ENCODE results near the gene ATP9A. TPM values are rescaled to one million over a fixed set of nuclear protein-coding genes. Genes with fewer than 3 reads are reported as not detected.

Gene ATP9A
- total and polyA plus RNA-seq, 10 of the 15 experiments (the other 5 are each of a cell fraction or from before 2014, with no cell fraction given), result 0.03 to 0.81 (median 0.14) TPM

DNA sequence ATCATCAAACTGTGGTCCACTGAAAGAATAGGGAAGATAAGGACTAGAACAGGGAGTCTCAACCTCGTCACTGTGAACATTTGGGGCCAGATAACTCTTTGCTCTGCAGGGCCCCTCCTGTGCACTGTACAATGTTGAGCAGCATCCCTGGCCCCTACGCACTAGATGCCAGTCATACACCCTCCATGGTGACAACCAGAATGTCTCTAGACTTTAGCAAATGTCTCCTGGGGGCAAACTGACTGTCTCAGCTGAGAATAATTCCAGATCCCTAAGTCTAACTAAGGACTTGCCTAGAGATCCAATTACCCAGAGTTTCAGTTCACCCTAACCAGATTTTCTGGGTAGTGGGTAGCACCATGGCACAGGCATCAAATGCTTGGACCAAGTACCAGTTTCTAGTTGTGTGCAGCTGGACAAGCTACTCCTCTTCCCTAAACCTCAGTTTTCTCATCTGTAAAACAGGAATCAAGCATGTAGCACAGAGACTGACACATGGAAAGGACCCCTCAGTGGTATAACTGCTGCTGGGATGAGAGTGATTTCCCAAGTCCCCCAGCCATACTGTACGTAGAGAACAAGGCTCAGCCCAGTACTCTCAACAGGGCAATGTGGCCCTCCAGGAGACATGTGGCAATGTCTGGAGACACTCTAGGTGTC lies 138.7 kb downstream of the ATP9A start:
- no peak for TF ChIP-seq WRNIP1 (IDR thresholded peaks at IDR 0.05; ENCODE audit: borderline replicate concordance, low read depth, low read length)
- no peak for TF ChIP-seq STAT1 (conservative IDR thresholded peaks at IDR 0.05)
- WGBS (ENCODE audit: insufficient coverage, insufficient replicate concordance, low lambda C conversion rate, missing lambda C conversion rate), result 24% methylated on average over 3 of the region's 3 CpGs
- POLR2A ChIA-PET, result no interaction called here
- H3K36me3 ChIP-seq (ENCODE audit: control insufficient read depth in 2 of 2, insufficient read depth in 2 of 2, low read length in 1 of 2), result no peaks in the 10 kb centered on the region
- no peaks in the 10 kb centered on the region for H4K20me1 ChIP-seq (ENCODE audit: control insufficient read depth, insufficient read depth)
- peaks cover 23% of the 10 kb centered on the region for H3K4me1 ChIP-seq (ENCODE audit: control insufficient read depth, insufficient read depth, low read length)
- DNase-seq (ENCODE audit: low read depth, low spot score) (no peak), FAIRE-seq (no peak), ATAC-seq (no peak)
- intact Hi-C loops (cut with micrococcal nuclease; ENCODE audit: unreplicated experiment), result loop anchor here (10.0 kb wide), 1 partner anchor 135 kb away; the partner anchor contains the start of gene ATP9A
- SMC1A ChIA-PET (ENCODE audit: uncharacterized antibody, unreplicated experiment), result no interaction called here
- no TSS peak for BruUV-seq (replicated peaks)
- CTCF ChIA-PET, result no interaction called here
- no peak overlapping the region for H3K9ac ChIP-seq (ENCODE audit: control insufficient read depth, insufficient read depth, low read length)
- no peaks in the 10 kb centered on the region; a peak in 1 of 4 replicates for H3K27me3 ChIP-seq (replicated peaks in 1 of 2; ENCODE audit: control insufficient read depth in 2 of 2, insufficient read depth in 2 of 2, low read length in 1 of 2)
- no peak overlapping the region for H3K4me2 ChIP-seq (ENCODE audit: control insufficient read depth, insufficient read depth)
- H3K27ac ChIP-seq (ENCODE audit: control insufficient read depth, insufficient read depth), result no peak overlapping the region
- in situ Hi-C loops (cut with MboI), result loop anchor here (5.0 to 10.0 kb wide), 2 partner anchors 257 to 645 kb away; no protein-coding TSS in a partner anchor
- RAD21 ChIA-PET (ENCODE audit: unreplicated experiment), result no interaction called here
- H3K79me2 ChIP-seq (ENCODE audit: control insufficient read depth, insufficient read depth, low read length), result no peaks in the 10 kb centered on the region
- H2AFZ ChIP-seq (ENCODE audit: control insufficient read depth, low read depth, low read length), result no peak overlapping the region
- no peaks in the 10 kb centered on the region; the same call in 1 of the 3 replicates for H3K9me3 ChIP-seq (replicated peaks; ENCODE audit: control insufficient read depth, insufficient read depth, low read length)
- H3K4me3 ChIP-seq, result no peak overlapping the region

DNA sequence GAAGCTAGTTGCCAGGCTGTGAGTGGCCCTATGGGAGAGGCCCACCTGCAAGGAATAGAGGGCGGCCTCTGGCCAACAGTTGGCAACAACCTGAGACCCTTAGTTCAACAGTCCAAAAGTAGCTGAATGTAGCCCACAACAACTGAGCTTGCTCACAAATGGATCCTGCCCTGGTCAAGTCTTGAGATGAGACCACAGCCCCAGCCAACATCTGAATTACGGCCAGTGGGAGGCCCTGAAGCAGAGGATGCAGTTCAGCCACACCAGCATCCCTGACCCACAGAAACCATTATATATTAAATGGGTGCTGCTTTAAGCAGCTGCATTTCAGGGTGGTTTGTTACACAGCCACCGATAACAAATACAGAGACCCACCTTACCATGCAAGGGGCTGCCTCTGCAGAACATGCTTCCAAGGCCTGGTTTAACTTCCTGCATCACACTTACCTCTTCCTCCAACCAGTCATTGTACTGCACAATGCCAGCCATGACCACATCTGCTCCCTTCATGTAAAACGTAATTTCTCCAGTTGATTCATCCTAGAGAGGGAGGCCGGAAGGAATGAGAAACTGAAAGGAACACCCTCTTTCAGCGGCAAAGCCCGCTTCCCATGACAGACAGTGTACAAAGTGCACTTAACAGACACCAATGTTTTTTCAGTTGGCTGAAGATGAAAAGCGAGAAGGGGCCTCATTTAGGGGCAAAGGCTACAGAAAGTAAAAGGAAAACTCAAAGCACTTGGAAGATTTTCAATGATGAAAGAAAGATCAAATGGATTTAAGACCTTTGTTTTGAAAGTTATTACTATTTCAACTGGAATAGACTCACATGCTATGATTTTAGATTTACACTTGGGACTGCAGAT lies 139.4 kb downstream of the ATP9A start:
- peak overlapping the region; percentile 7; the same call in 1 of the 2 replicates for H3K4me2 ChIP-seq (ENCODE audit: control insufficient read depth, insufficient read depth)
- TF ChIP-seq GATAD2B (conservative IDR thresholded peaks at IDR 0.05; ENCODE audit: low read depth), result no peak
- TF ChIP-seq NR2F1 (conservative IDR thresholded peaks at IDR 0.05), result no peak
- ATAC-seq (no peak; the same call in 2 of the 3 replicates), DNase-seq (ENCODE audit: low read depth, low spot score) (no peak), FAIRE-seq (no peak)
- in situ Hi-C loops (cut with MboI) (loop anchor here (5.0 to 10.0 kb wide), 2 partner anchors 256 to 644 kb away; no protein-coding TSS in a partner anchor), intact Hi-C loops (cut with micrococcal nuclease; ENCODE audit: unreplicated experiment) (no loop called here)
- BruUV-seq (replicated peaks), result no TSS peak
- ChIA-PET POLR2A (no interaction called here), RAD21 (ENCODE audit: unreplicated experiment) (no interaction called here), SMC1A (ENCODE audit: uncharacterized antibody, unreplicated experiment) (no interaction called here), CTCF (interaction anchor here (1.9 kb wide), 1 partner anchor 641 kb away, joined by 4 read pairs; no protein-coding TSS in a partner anchor)
- no peaks in the 10 kb centered on the region; a peak in 1 of 4 replicates for H3K27me3 ChIP-seq (replicated peaks in 1 of 2; ENCODE audit: control insufficient read depth in 2 of 2, insufficient read depth in 2 of 2, low read length in 1 of 2)
- H3K79me2 ChIP-seq (ENCODE audit: control insufficient read depth, insufficient read depth, low read length), result no peaks in the 10 kb centered on the region
- H3K4me3 ChIP-seq, result no peak overlapping the region
- WGBS (ENCODE audit: insufficient coverage, insufficient replicate concordance, low lambda C conversion rate, missing lambda C conversion rate), result 35% methylated on average over 8 of the region's 8 CpGs
- no peak overlapping the region for H2AFZ ChIP-seq (ENCODE audit: control insufficient read depth, low read depth, low read length)
- no peaks in the 10 kb centered on the region; the same call in 1 of the 3 replicates for H3K9me3 ChIP-seq (replicated peaks; ENCODE audit: control insufficient read depth, insufficient read depth, low read length)
- 0 out of 2 replicates have a peak overlapping the region, but pooled peaks have one; percentile 2 for H3K27ac ChIP-seq (ENCODE audit: control insufficient read depth, insufficient read depth)
- no peak overlapping the region for H3K9ac ChIP-seq (ENCODE audit: control insufficient read depth, insufficient read depth, low read length)
- no peaks in the 10 kb centered on the region for H3K36me3 ChIP-seq (ENCODE audit: control insufficient read depth in 2 of 2, insufficient read depth in 2 of 2, low read length in 1 of 2)
- peaks cover 27% of the 10 kb centered on the region for H3K4me1 ChIP-seq (ENCODE audit: control insufficient read depth, insufficient read depth, low read length)
- no peaks in the 10 kb centered on the region for H4K20me1 ChIP-seq (ENCODE audit: control insufficient read depth, insufficient read depth)

Measured in GM12878 (cell line).